Caki2 (cell line): ENCODE data around the gene H6PD. TPM values are rescaled to one million over a fixed set of nuclear protein-coding genes. Genes with fewer than 3 reads are reported as not detected.

ENCODE experiments used
- DNase-seq: peaks from one replicate; pipeline ENCODE4 v3.0.0-alpha.2; 2015; ENCODE audit warnings: low read depth
- in situ Hi-C: cut with HindIII; loops from 2 replicates; pipeline ENCODE4 v1.10.0; 2016; ENCODE audit warnings: low sequenced_read_pairs, low pct_unique_long_range_greater_than_20kb, mixed read lengths
- total RNA-seq: library from RNA; depleted of rRNA; stranded (reverse); fragments of >200 nt; shearing (Covaris generic); gene quantifications from 2 replicates; pipeline ENCODE4 v1.2.3, GENCODE V29; 2014; ENCODE audit warnings: low replicate concordance

The H6PD gene
- total RNA-seq, 1 experiment from 2014 or later: 18.5 TPM

DNA sequence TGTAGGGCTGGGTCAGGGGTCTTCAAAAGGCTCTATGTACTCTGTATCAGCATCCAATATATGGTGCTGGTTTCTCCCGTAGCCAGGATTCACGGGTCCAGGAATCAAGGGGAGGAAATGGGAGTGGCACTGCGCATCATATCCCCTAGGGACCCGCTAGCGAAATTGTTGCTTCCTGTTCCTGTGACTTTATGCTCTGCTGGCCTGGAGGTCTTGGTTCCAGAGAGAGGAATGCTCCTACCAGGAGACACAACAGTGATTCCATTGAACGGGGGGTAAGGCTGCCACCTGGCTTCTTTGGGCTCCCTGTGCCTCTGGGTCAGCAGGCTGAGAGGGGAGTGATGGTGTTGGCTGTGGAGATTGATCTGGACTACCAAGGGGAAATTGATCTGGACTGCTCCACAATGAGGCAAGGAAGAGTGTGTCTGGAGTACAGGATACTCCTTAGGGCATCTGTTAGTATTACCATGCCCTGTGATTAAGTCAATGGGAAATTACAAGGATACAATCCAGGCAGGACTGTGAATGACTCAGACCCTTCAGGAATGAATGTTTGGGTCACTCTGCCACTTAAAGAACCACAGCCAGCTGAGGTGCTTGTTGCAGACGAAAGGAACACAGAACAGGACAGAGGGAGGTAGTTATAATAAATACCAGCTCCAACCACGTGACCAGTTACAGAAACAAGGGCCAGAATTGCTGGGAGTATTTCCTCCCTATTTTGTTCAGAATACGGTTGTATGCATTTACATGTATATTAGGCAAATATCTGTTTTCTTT lies 68.4 kb downstream of the H6PD start:
- peak; percentile 92 for DNase-seq
- in situ Hi-C loops: no loop called here

DNA sequence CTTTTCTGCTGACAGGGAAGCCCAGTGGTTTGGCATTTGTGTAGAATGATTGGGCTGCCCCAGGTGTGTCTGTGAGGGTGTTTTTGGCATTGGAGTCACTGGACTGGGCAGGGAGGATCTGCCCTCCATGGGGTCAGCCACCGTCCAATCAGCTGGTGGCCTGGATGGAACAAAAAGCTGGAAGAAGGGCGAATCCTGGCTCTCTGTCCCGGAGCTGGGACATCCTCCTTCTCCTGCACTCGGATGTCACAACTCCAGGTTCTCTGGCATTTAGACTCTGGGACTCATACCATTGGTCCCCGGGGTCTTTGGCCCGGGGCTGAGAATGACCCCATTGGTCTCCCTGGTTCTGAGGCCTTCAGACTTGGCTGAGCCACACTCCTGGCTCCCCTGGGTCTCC lies 69.3 kb downstream of the H6PD start:
- in situ Hi-C loops: no loop called here
- DNase-seq: no peak

DNA sequence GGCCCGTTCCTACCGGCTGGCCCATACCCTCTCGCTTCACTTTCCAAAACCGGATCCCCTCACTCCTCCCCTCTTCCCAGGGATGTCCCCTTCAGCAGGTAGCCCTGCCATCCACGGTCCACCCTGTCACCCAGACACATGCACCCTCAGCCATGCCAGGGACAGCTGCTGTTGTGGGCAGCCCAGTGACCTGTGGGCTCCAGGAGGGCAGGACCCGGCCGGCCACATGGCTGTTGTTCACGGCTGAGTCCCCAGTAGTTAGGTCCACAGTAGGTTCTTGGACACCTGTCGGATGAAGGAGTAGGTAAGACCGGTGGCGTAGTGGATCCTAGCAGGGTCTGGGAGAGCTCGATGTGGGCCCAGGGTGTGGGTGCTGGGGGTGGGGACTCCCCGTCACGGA lies 70.6 kb downstream of the H6PD start:
- in situ Hi-C loops: no loop called here
- no peak for DNase-seq

DNA sequence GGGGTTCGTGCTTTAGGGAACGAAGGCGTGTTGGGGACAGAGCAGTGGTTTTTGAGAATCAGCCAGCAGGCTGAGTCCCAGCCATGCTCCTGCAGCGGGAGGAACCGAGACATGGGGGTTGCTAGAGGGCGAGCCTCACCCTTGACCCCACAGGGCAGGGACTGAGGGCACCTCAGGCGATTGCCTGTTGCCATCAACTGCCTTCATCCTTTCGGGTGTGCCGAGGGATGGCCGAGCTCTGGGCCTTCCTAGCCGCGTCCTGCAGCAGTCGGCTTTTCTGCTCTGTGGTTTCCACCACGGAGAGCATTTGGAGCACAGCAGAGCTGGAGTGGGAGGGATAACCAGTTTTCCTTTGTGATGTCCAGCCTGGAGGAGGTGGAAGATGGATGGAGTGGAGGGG lies 71.4 kb downstream of the H6PD start:
- DNase-seq: no peak
- in situ Hi-C loops: no loop called here

DNA sequence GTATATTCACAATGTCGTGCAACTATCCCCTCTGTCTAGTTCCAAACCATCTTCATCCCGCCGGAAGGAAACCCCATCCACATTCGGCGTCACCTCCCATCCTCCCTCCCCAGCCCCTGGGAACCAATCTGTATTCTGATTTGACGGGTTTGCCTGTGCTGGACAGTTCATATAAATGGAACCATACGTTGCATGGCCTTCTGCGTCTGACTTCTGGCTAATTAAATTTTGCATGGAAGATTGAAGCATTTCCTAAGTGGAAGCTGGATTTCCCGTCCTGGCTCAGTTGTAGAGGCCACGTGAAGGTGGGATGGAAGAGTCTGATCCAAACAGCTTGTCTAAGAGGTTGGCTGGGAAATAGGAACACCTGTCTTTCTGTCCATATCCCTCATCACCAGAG lies 72.7 kb downstream of the H6PD start:
- DNase-seq: no peak
- in situ Hi-C loops: no loop called here

DNA sequence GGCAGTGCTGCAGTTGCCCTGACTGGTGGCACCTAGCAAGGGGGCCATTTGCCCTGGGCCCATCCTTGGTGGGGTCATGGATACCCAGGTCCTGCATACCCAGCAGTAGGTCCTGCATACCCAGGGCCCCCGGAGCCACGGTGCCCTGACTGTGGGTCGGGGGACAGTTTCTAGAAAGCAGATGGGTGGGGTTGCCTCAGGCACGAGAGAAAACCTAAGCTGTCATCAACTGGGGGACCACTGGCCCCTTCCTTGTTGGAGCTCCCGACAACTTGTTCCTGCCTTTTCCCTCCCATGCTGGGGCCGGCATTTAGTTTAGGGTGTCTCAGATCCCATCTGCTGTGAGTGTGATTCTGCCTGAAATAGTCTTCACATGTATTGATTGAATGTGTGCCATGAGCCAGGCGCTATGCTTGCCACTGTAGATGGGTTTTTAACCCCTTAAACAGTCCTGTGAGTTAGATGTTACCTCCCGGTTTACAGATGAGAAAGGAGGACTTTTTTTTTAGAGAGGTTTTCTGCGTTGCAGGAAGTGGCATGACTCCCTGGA lies 73.7 kb downstream of the H6PD start:
- DNase-seq: no peak
- in situ Hi-C loops: no loop called here

DNA sequence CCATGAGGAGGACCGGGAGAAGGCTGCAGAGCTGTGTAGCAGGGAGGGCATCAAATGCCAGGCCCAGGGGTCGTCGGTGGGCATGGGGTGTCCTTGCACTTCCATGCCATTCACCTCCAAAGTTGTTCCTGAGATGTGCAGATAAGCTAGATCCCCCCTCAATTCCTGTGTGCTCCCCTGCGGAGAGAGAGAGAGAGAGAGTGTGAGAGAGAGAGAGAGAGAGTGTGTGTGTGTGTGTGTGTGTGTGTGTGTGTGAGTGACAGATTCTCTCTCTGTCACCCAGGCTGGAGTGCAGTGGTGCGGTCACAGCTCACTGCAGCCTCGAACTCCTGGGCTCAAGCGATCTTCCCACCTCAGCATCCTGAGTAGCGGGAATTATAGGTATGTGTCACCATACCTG lies 74.5 kb downstream of the H6PD start:
- in situ Hi-C loops: no loop called here

DNA sequence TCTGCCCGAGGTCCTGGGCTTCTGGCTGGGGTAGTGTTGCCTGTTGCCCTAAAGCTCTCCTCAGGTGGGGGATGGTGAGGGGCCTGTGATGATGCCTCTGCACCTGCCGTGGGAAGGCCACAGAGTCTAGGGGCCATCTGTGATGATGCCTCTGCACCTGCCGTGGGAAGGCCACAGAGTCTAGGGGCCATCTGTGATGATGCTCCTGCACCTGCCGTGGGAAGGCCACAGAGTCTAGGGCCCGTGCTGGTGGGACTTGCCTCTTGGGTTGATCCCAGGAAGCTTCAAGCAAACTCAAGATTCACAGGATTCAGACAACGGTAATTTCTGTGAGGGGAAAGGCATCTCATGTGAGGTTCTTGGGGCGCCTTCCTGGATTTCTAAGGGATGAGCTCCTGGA lies 75.4 kb downstream of the H6PD start:
- in situ Hi-C loops: no loop called here
- no peak for DNase-seq

More for the DNA sequence above, 74.5 kb downstream of the H6PD start:
- DNase-seq: no peak

DNA sequence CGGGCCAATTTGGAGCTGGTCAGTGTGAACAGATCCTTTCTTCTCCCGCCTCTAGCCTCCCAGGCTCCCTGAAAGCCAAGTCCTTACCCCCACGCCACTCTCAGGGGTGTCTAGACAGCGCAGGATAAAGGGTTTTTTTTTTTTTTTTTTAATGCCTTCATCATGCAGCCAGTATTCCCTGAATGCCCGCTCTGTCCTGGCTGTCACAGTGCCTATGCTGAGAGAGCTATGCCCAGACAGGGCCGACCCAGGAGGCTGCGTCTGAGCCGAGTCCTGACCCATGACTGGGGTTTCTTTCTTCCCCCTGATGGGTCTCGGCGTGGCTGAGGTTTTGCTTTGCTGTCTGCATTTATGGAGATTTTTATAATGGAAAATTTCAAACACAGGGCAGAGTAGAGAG lies 76.5 kb downstream of the H6PD start:
- no peak for DNase-seq
- in situ Hi-C loops: no loop called here

DNA sequence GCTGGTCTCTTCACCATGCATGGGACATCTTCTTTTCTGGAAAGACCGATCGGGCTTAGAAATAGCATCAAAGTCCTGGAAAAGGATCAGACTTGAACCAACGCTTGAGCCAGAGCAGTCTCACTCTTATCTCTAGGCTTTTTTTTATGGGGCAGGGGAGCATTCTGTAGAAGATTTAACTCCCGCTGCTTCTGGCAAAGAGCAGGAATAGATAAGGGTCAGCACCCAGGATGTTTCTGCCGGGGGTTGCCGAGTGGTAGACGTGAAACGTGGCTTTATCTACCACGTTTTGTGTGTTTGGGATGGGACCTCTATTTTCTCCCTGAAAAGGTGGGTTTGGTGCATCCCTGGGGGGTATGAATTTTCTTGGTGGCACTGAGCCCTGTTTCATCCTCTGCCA lies 76.9 kb downstream of the H6PD start:
- in situ Hi-C loops: no loop called here
- DNase-seq: no peak

DNA sequence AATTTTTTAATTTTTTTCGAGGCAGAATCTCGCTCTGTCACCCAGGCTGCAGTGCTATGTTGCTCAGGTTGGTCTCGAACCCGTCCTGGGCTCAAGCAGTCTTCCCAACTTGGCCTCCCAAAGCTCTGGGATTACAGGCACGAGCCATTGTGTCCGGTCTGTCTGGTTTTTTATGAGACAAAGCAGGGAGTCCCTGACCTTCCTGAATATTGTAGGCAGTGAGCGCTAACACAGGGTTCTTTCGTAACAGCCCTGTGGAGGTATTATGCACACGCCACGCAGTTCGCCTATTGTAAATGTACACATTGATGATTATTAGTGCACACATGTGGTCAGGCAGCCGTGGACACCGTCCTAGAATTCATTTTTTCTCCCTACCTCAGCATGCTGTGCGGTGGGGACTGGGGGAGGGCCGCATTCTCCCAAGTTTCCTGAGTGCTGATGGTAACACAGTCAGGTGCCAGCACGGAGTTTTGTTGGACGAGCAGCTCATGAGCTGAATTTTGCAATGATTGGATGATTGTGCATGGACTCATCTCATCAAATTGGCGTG lies 77.7 kb downstream of the H6PD start:
- DNase-seq: no peak
- in situ Hi-C loops: no loop called here

DNA sequence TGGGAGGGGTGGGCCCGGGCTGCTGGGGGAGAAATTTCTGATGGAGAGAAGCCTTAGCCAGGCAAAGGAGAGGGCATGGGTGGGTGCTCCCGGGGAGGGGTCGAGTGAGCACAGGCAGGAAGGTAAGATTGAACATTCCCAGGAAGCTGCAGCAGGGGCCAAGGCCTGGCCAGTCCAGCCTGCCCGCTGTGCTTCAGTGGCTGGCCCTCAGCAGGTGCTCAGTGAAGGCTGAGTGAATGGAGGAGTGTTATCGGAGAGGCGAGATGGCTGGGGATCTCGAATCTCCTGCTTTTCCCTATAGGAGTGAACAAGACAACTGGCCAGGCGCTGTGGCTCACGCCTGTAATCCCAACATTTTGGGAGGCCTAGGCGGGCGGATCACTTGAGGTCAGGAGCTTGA lies 79.0 kb downstream of the H6PD start:
- DNase-seq: no peak
- in situ Hi-C loops: no loop called here

DNA sequence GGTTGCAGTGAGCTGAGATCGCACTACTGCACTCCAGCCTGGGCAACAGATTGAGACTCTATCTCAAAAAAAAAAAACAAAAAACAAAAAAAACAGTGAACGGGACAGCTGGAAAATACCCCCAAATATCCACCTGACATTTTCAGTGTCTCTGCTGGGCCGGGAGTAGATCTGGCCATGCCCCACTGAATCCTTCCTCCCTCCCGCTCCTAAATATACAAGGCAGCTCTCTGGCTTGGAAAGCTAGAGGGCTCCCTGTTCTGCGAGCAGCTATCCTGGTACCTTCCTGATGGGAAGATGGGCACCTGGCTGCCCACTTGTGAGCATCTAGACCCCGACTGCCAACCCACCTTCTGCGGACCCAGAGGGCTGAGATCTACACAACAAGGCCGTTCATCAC lies 79.5 kb downstream of the H6PD start:
- peak; percentile 48 for DNase-seq
- in situ Hi-C loops: no loop called here

DNA sequence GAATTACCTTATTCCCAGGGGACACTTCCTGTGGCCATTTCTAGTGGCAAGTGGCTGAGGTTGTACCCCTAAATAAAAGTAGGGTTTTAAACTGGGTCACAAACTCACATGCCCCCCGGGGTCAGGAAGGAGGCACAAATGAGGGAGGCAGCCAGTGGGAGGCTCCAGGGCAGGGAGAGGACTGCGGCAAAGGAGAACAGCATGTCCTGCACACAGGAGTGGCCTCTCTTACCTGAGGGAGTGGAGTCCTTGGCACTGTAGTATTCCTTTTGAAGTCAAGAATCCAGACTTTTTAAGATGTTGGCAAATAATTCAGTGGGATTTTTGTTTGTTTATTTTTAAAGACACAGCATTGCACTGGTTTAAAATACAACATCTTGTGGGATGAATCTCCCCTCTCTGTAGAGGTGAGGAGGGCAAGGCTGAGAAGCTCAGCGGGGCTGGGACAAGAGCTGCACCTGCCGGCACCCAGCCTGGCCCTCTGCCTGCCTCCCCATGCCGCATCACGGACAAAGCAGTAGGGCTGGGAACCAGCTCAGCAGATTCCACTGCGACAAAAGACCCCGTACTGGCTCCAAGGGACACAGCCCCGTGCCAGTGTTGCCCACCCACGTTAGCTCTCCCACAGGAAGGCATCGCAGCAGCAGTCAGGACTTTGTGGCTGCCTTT lies 80.3 kb downstream of the H6PD start:
- no peak for DNase-seq
- in situ Hi-C loops: no loop called here

DNA sequence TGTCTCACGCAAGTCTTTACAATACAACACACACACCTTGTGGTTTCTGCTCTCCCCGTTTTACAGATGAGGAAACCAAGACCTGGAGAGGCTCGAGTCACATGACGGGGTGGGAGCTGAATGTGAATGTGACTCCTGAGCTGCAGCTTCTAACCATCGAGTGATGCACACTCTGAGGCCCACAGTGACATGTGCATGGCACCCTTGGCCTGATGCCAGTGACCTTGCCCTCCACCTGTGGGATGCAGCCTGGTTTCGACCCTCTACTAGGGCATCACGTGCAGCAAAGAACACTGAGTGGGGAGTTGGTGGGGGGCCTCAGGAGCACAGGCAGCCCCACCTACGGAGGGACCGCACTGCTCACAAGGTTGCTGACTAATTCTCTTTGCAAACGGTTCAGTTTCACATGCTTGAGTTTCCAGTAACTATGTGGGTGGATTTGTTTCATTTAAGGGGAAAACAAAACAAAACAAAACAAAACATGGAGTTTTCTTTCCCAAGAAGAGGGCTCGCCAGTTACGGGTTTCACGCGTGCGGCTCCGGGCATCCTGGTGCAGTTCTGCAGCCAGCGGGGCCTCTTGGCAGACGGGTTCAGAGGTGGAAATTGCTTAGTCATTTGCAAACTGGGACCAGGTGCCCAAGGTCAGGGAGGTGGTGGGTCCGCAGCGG lies 81.0 kb downstream of the H6PD start:
- peak; percentile 94 for DNase-seq

DNA sequence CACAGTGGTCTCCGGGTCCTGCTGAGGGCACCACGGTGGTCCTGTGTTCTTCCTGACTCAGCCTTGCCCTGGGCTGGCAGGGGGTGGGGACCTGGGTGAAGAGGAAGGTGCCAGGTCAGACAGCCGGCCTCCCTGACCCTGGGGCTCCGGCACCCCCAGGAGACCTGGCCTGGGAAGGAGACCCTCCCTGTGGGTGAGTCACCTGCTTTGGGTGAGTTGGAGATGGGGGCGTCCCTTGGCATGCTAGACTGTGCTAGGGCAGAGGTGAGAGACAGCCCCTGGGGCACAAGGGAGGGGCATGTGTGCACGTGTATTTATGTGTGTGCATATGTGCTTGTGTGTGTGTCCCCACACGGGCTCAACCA lies 81.5 kb downstream of the H6PD start:
- DNase-seq: peak; percentile 86
- in situ Hi-C loops: no loop called here

More for the DNA sequence above, 81.0 kb downstream of the H6PD start:
- in situ Hi-C loops: no loop called here

DNA sequence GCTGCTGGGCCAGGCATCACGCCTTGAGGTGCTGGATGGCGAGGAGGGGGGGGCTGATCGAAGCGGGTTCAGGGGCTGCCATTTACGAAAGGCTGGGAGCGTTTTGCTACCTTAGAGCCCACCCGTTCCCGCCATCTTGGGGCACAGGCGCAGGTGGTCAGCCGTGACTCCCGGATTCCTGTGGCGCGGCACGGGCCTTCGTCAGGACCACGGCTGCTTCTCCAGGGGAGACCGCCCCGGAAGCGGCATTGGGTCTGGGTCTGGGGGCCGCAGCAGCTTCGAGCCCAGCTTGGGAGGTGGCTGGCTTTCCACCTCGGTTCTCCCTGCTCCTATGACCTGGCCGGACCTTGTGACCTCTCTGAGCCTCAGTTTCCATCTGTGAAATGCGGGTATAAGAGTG lies 81.9 kb downstream of the H6PD start:
- DNase-seq: no peak
- in situ Hi-C loops: no loop called here

DNA sequence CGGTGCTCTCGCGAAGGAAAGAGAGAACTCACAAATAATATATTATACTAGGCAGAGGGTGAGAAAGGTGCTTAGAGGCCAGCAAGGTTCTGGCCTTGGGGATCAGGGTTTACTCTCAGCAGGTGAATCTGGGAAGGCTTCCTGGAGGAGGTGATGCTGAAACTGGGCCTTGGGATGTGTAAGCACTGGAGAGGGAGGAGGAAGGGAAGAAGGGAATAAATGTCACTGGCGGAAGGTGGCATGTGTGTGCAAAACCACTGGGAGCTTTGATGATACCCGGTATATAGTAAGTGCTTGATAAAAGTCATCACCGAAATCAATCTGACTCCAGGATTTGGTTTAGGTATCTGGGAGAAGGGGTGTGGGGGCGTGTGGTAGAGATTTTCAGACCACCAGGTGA lies 82.5 kb downstream of the H6PD start:
- in situ Hi-C loops: no loop called here
- no peak for DNase-seq
